H1 (cell line): ENCODE measurements around the gene C17orf113. TPM values are rescaled to one million over a fixed set of nuclear protein-coding genes. Genes with fewer than 3 reads are reported as not detected.

Source experiments
- CTCF ChIA-PET: fragments of 300-600 bp; sonication (Branson Sonifier 250); formaldehyde crosslinking; loops from one replicate; lab custom pipeline; 2021; ENCODE audit not compliant: partially characterized antibody; lab: Charles Lee
- POLR2A ChIA-PET: fragments of 300-600 bp; sonication (Branson Sonifier 250); formaldehyde crosslinking; loops from one replicate; lab custom pipeline; 2021; ENCODE audit warnings: inconsistent platforms; ENCODE audit not compliant: partially characterized antibody; lab: Charles Lee
- DNase-seq, 2 experiments: peaks; one replicate each; pipeline versions ENCODE4 v3.0.0 to v3.0.0-alpha.2; 2010 to 2022; ENCODE audit warnings: low spot score in 2 of 2, low read depth in 1 of 2, mixed read lengths in 1 of 2
- FAIRE-seq: peaks from 2 replicates; lab custom pipeline; 2011; peaks lifted over from hg19 to GRCh38; lab: Jason Lieb, UNC
- H2AFZ ChIP-seq: 2 replicates; pipeline ENCODE4 v1.8.1; 2012; ENCODE audit warnings: low read length, inconsistent platforms
- H2AK5ac ChIP-seq: 2 replicates; pipeline ENCODE4 v1.6.1; 2013; ENCODE audit warnings: low read depth, low read length
- H2BK120ac ChIP-seq: replicated peaks from 2 replicates; pipeline ENCODE3; 2013; ENCODE audit warnings: low read depth, low read length, inconsistent platforms
- H2BK12ac ChIP-seq: 2 replicates; pipeline ENCODE4 v1.6.1; 2013; ENCODE audit warnings: low read depth, low read length
- H2BK15ac ChIP-seq: 2 replicates; pipeline ENCODE4 v1.6.1; 2013; ENCODE audit warnings: low read length
- H2BK20ac ChIP-seq: 2 replicates; pipeline ENCODE4 v1.6.1; 2013; ENCODE audit warnings: low read length
- H2BK5ac ChIP-seq: 2 replicates; pipeline ENCODE4 v1.6.1; 2013; ENCODE audit warnings: low read depth, low read length
- H3K14ac ChIP-seq: 2 replicates; pipeline ENCODE4 v1.6.1; 2013; ENCODE audit warnings: inconsistent platforms; ENCODE audit not compliant: insufficient read length
- H3K18ac ChIP-seq: 2 replicates; pipeline ENCODE4 v1.6.1; 2013; ENCODE audit warnings: low read length; ENCODE audit errors: extremely low read depth
- H3K23ac ChIP-seq: 2 replicates; pipeline ENCODE4 v1.6.1; 2013; ENCODE audit warnings: inconsistent platforms; ENCODE audit not compliant: insufficient read length
- H3K23me2 ChIP-seq: 2 replicates; pipeline ENCODE4 v1.6.1; 2013; ENCODE audit warnings: low read depth, low read length
- H3K27ac ChIP-seq: 2 replicates; pipeline ENCODE4 v1.6.1; 2011; ENCODE audit warnings: low read depth, low read length, inconsistent platforms
- H3K27me3 ChIP-seq, 4 experiments: replicated peaks in 1 of 4; 1 replicate in 1 of 4; 2 replicates in 3 of 4; pipeline versions ENCODE4 v1.6.1 to v1.8.1; 2011 to 2013; ENCODE audit warnings: low read length in 3 of 4, mild to moderate bottlenecking in 3 of 4, inconsistent platforms in 2 of 4, mixed read lengths in 2 of 4, moderate library complexity in 1 of 4; ENCODE audit not compliant: control insufficient read depth in 3 of 4, insufficient read depth in 3 of 4; ENCODE audit errors: extremely low read depth in 1 of 4
- H3K36me3 ChIP-seq, 4 experiments: 2 replicates each; pipeline versions ENCODE4 v1.6.1 to v1.8.1; 2011 to 2013; ENCODE audit warnings: mild to moderate bottlenecking in 4 of 4, low read length in 3 of 4, moderate library complexity in 2 of 4, control low read depth in 1 of 4, inconsistent platforms in 1 of 4; ENCODE audit not compliant: insufficient read depth in 4 of 4, control insufficient read depth in 2 of 4
- H3K4ac ChIP-seq: replicated peaks from 2 replicates; pipeline ENCODE3; 2013; ENCODE audit warnings: low read length, low read depth, mixed read lengths, inconsistent platforms; ENCODE audit not compliant: insufficient read length
- H3K4me1 ChIP-seq, 4 experiments: replicated peaks in 1 of 4; 1 replicate in 1 of 4; 2 replicates in 3 of 4; pipeline versions ENCODE4 v1.6.1 to v1.8.1; 2011 to 2013; ENCODE audit warnings: low read length in 3 of 4, inconsistent platforms in 2 of 4, mixed read lengths in 1 of 4; ENCODE audit not compliant: insufficient read depth in 4 of 4, control insufficient read depth in 3 of 4
- H3K4me2 ChIP-seq, 2 experiments: 2 replicates each; pipeline versions ENCODE4 v1.6.1 to v1.8.1; 2011 to 2013; ENCODE audit warnings: low read depth in 2 of 2, low read length in 2 of 2, control low read depth in 1 of 2, inconsistent platforms in 1 of 2, mild to moderate bottlenecking in 1 of 2; ENCODE audit not compliant: insufficient read depth in 1 of 2
- H3K4me3 ChIP-seq, 4 experiments: fragments of 200-600, 300-600 bp in 1 of 4; sonication (generic), shearing (Covaris generic), sonication (Bioruptor Twin) in 1 of 4; 2 replicates each; pipeline versions ENCODE4 v1.5.1 to v1.8.1; 2011 to 2016; ENCODE audit warnings: low read length in 4 of 4, low read depth in 3 of 4, control low read depth in 2 of 4, inconsistent platforms in 2 of 4, mild to moderate bottlenecking in 2 of 4, mixed read lengths in 1 of 4, moderate library complexity in 1 of 4; ENCODE audit not compliant: insufficient read depth in 2 of 4; ENCODE audit errors: extremely low read depth in 1 of 4
- H3K56ac ChIP-seq: replicated peaks from 2 replicates; pipeline ENCODE3; 2013; ENCODE audit warnings: low read depth, mild to moderate bottlenecking, mixed read lengths, low read length, inconsistent platforms; ENCODE audit not compliant: insufficient read length
- H3K79me1 ChIP-seq: 2 replicates; pipeline ENCODE4 v1.6.1; 2013; ENCODE audit warnings: low read depth, low read length, control low read depth
- H3K79me2 ChIP-seq, 2 experiments: 2 replicates each; pipeline versions ENCODE4 v1.6.1 to v1.8.1; 2012 to 2013; ENCODE audit warnings: low read length in 2 of 2, mild to moderate bottlenecking in 2 of 2, inconsistent platforms in 1 of 2; ENCODE audit not compliant: insufficient read depth in 2 of 2, control insufficient read depth in 1 of 2
- H3K9ac ChIP-seq, 4 experiments: replicated peaks in 1 of 4; 1 replicate in 1 of 4; 2 replicates in 3 of 4; pipeline versions ENCODE4 v1.6.1 to v1.8.1; 2011 to 2013; ENCODE audit warnings: low read depth in 3 of 4, low read length in 3 of 4, control low read depth in 2 of 4, mild to moderate bottlenecking in 2 of 4, moderate library complexity in 2 of 4, inconsistent platforms in 1 of 4; ENCODE audit errors: extremely low read depth in 1 of 4
- H3K9me3 ChIP-seq, 2 experiments: 2 replicates each; pipeline versions ENCODE4 v1.6.1 to v1.8.1; 2012 to 2013; ENCODE audit warnings: mild to moderate bottlenecking in 2 of 2, moderate library complexity in 2 of 2, control low read depth in 1 of 2, inconsistent platforms in 1 of 2, low read depth in 1 of 2, low read length in 1 of 2, mixed read lengths in 1 of 2; ENCODE audit not compliant: insufficient read depth in 2 of 2
- H4K20me1 ChIP-seq, 2 experiments: replicated peaks in 1 of 2; 2 replicates each; pipeline versions ENCODE3 to v1.8.1; 2011 to 2013; ENCODE audit warnings: inconsistent platforms in 2 of 2, low read length in 2 of 2, mild to moderate bottlenecking in 1 of 2; ENCODE audit not compliant: insufficient read depth in 2 of 2, control insufficient read depth in 1 of 2
- H4K5ac ChIP-seq: 2 replicates; pipeline ENCODE4 v1.6.1; 2013; ENCODE audit warnings: low read length, low read depth, mixed read lengths, inconsistent platforms; ENCODE audit not compliant: insufficient read length
- H4K8ac ChIP-seq: 2 replicates; pipeline ENCODE4 v1.8.0; 2013; ENCODE audit warnings: mild to moderate bottlenecking, moderate library complexity, low read length, inconsistent platforms; ENCODE audit not compliant: insufficient read depth; ENCODE audit errors: extremely low read depth
- H4K91ac ChIP-seq: replicated peaks from 2 replicates; pipeline ENCODE3; 2013; ENCODE audit warnings: low read length, mixed read lengths, inconsistent platforms; ENCODE audit not compliant: insufficient read length
- POLR2A ChIP-seq, 2 experiments: IDR thresholded peaks; 1 replicate in 1 of 2; 2 replicates in 1 of 2; pipeline ENCODE4 v1.6.1; 2011; ENCODE audit warnings: low read depth in 2 of 2, low read length in 2 of 2, mild to moderate bottlenecking in 2 of 2; ENCODE audit errors: control extremely low read depth in 1 of 2
- POLR2AphosphoS5 ChIP-seq: IDR thresholded peaks from 2 replicates; pipeline ENCODE4 v1.6.1; 2011; ENCODE audit warnings: low read depth, low read length
- RAD21 ChIP-seq, 2 experiments: IDR thresholded peaks in 1 of 2; conservative IDR thresholded peaks in 1 of 2; 2 replicates each; pipeline ENCODE4 v1.6.1; 2011; ENCODE audit warnings: low read depth in 2 of 2, low read length in 2 of 2, improper control_type of control experiment in 1 of 2, inconsistent platforms in 1 of 2, mild to moderate bottlenecking in 1 of 2, moderate library complexity in 1 of 2
- TAF1 ChIP-seq: IDR thresholded peaks from 2 replicates; pipeline ENCODE4 v1.6.1; 2011; ENCODE audit warnings: mild to moderate bottlenecking, low read depth, low read length
- TBP ChIP-seq: IDR thresholded peaks from 2 replicates; pipeline ENCODE4 v1.6.1; 2011; ENCODE audit warnings: low read depth, low read length, improper control_type of control experiment
- WGBS, 2 experiments: shearing (Covaris generic) in 1 of 2; methylation state at CpG; one replicate each; pipeline versions ENCODE4 v1.1.6 to v1.1.7; 2013 to 2015; ENCODE audit warnings: low lambda C conversion rate in 2 of 2, mixed read lengths in 2 of 2, inconsistent platforms in 1 of 2, low coverage in 1 of 2, missing lambda C conversion rate in 1 of 2; ENCODE audit not compliant: insufficient replicate concordance in 2 of 2, insufficient coverage in 1 of 2, insufficient read length in 1 of 2; ENCODE audit errors: extremely low coverage in 1 of 2, missing lambda C conversion rate in 1 of 2; 5-methylcytosine and 5-hydroxymethylcytosine counted together
- polyA plus RNA-seq, 7 experiments: library from polyadenylated mRNA; depleted of rRNA in 3 of 7; stranded (reverse) in 5 of 7; unstranded in 2 of 7; fragments of >200 nt in 5 of 7; fragments of 200-250 nt in 2 of 7; gene quantifications; 1 replicate in 5 of 7; 2 replicates in 1 of 7; 4 replicates in 1 of 7; pipeline versions ENCODE4 v1.2.1 to v1.2.3, GENCODE V29; 2011 to 2013; ENCODE audit warnings: missing spikeins in 2 of 7, mixed read lengths in 2 of 7
- total RNA-seq: library from RNA; stranded (reverse); fragmentation: NEBNext Ultra II Directional; extraction: Animal tissue kit (Norgen Biotek cat#: 25700); gene quantifications from 2 replicates; pipeline ENCODE4 v1.2.1, GENCODE V29; 2021

The C17orf113 gene
- total and polyA plus RNA-seq, 2 of the 8 experiments (the other 6 are each of a cell fraction or from before 2014, with no cell fraction given), result 1.0 to 1.4 TPM

DNA sequence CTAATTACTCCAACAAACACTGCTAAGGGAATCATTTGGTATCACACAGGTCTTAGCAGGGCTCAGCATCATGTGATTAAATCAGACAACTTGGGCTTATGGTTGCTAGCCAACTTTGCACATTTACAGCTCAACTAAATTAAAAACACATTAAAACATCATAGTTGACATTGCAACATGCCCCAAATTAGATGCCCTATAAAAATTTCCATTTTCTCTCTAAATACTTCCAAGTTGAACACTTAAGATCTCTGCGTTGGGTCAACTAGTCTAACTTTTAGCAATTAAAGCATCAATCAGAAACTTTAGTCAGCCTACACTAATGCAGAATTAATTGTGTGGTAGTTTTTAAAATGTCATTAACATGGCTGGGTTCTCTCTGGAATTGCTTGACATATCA is 45.2 kb downstream of the C17orf113 start:
- Histone ChIP-seq H3K79me2 (peaks cover 45 to 94% of the 10 kb centered on the region in 2 experiments), H4K5ac (no peak overlapping the region), H3K79me1 (no peaks in the 10 kb centered on the region; the same call in 1 of the 2 replicates), H3K18ac (no peak overlapping the region), H3K4me3 (no peak overlapping the region), H2BK15ac (no peak overlapping the region), H4K8ac (no peak overlapping the region), H3K9me3 (no peaks in the 10 kb centered on the region), H3K36me3 (peaks cover 0 to 25% (median 19%) of the 10 kb centered on the region in 4 experiments; a peak in 7 of 8 replicates), H3K4me2 (no peak overlapping the region), H2BK120ac (no peak overlapping the region), H3K27ac (no peak overlapping the region), H2BK5ac (no peak overlapping the region), H3K9ac (no peak overlapping the region), H3K4ac (no peak overlapping the region), H4K91ac (no peak overlapping the region), H3K23me2 (no peaks in the 10 kb centered on the region), H3K23ac (no peak overlapping the region), H2BK20ac (no peak overlapping the region), H2AFZ (no peak overlapping the region), H2AK5ac (no peak overlapping the region), H2BK12ac (no peak overlapping the region), H3K56ac (no peak overlapping the region), H3K14ac (no peak overlapping the region), H3K4me1 (no peaks in the 10 kb centered on the region), H4K20me1 (peaks cover 7 to 11% of the 10 kb centered on the region in 2 experiments), H3K27me3 (no peaks in the 10 kb centered on the region)
- FAIRE-seq, result no peak
- TF ChIP-seq RAD21 (IDR thresholded peaks at IDR 0.05 in 1 of 2, conservative IDR thresholded peaks at IDR 0.05 in 1 of 2; ENCODE audit: low read depth in 2 of 2, low read length in 2 of 2), result no peak
- no peak for TF ChIP-seq POLR2A (IDR thresholded peaks at IDR 0.05; ENCODE audit: control extremely low read depth in 1 of 2, low read depth in 2 of 2, low read length in 2 of 2)
- TF ChIP-seq TBP, result no peak
- TF ChIP-seq TAF1, result no peak
- TF ChIP-seq POLR2AphosphoS5, result no peak
- no peak for DNase-seq
- ChIA-PET CTCF (interaction anchor here (1.0 to 1.6 kb wide), 5 partner anchors 15 to 96 kb away, joined by 3 to 4 read pairs (median 3); partner anchors contain the start of gene NKIRAS2), POLR2A (interaction anchor here (0.6 to 2.6 kb wide), 6 partner anchors 7 to 312 kb away, joined by 3 to 14 read pairs (median 4); partner anchors contain the start of gene CNP)
- 96% methylated on average over 1 of the region's 1 CpG; no CpG with 5 or more reads in 1 of the 2 experiments for WGBS, 2 experiments
